Muscle of leg (tissue), 11 donors: ENCODE data around the gene BCAS4. TPM values are rescaled to one million over a fixed set of nuclear protein-coding genes. Genes with fewer than 3 reads are reported as not detected.

Experiments
- DNase-seq: peaks from one replicate; pipeline ENCODE4 v3.0.0; 2013
- H3K27ac ChIP-seq: one replicate; pipeline ENCODE4 v1.5.1; 2013; ENCODE audit warnings: mild to moderate bottlenecking, low read length, control low read depth
- H3K27me3 ChIP-seq: one replicate; pipeline ENCODE4 v1.6.1; 2013; ENCODE audit warnings: low read length; ENCODE audit not compliant: control insufficient read depth, insufficient read depth
- H3K36me3 ChIP-seq: one replicate; pipeline ENCODE4 v1.6.1; 2013; ENCODE audit warnings: low read length; ENCODE audit not compliant: control insufficient read depth, insufficient read depth
- H3K4me1 ChIP-seq: one replicate; pipeline ENCODE4 v1.6.1; 2013; ENCODE audit warnings: low read length; ENCODE audit not compliant: control insufficient read depth, insufficient read depth
- H3K4me3 ChIP-seq: one replicate; pipeline ENCODE4 v1.5.1; 2013; ENCODE audit warnings: low read length, control low read depth
- H3K9me3 ChIP-seq: replicated peaks from 2 replicates; pipeline ENCODE4 v1.6.1; 2013; ENCODE audit warnings: low read depth, low read length; ENCODE audit not compliant: control insufficient read depth
- WGBS: methylation state at CpG from one replicate; pipeline ENCODE4 v1.1.5; 2013; ENCODE audit warnings: missing lambda C conversion rate; ENCODE audit not compliant: insufficient coverage; 5-methylcytosine and 5-hydroxymethylcytosine counted together
- polyA plus RNA-seq, 8 donors: library from polyadenylated mRNA; unstranded; fragments of 120-200 nt; gene quantifications; one replicate each; pipeline versions ENCODE4 v1.2.1 to v1.2.3, GENCODE V29; 2013; ENCODE audit warnings: inconsistent platforms in 1 of 8, low replicate concordance in 1 of 8; ENCODE audit not compliant: insufficient read length in 8 of 8, insufficient read depth in 1 of 8
- total RNA-seq: library from RNA; stranded (reverse); fragments of 120-200 nt; gene quantifications from one replicate; pipeline ENCODE4 v1.2.4, GENCODE V29; 2013

Gene BCAS4
- total and polyA plus RNA-seq, 9 donors = 3.4 to 5.8 (median 4.0) TPM

DNA sequence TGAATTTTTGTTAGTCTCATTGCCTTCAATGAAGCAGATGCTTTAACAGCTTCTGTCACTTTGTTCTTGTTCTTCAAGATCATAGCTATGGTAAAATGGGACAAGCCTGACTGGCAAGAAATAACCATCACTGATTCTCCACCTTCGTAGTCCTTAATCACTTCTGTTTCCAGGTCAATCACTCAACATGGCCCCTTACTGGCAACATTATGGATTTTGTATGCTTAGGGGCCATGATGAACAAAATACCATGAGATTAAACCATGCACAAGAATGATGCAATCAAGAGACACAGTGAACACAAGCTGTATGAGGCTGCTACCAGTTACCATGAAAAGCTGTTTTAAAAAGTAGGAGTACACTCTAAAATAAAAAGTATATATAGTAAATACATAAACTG lies 103.6 kb downstream of the BCAS4 start:
- H3K9me3 ChIP-seq = no peaks in the 10 kb centered on the region
- H3K27ac ChIP-seq = no peak overlapping the region
- no peaks in the 10 kb centered on the region for H3K4me1 ChIP-seq
- no peak overlapping the region for H3K4me3 ChIP-seq
- WGBS = no CpG with 5 or more reads among the region's 1 CpG
- no peak for DNase-seq
- H3K36me3 ChIP-seq = peaks cover 60% of the 10 kb centered on the region
- no peaks in the 10 kb centered on the region for H3K27me3 ChIP-seq

DNA sequence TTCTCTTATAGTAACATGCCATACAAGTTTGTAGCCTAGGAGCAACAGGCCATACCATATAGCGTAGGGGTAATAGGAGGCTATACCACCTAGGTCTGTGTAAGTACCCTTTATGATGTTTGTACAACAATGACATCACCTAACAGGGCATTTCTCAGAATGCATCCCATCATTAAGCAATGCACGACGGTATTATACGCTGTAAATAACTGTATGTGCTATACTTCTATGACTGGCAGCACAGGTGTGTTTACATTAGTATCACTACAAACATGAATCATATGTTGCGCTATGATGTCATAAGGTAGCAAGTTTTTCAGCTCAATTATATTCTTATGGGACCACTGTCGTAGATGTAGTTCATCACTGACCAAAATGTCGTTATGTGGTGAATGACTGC lies 105.4 kb downstream of the BCAS4 start:
- Histone ChIP-seq H3K36me3 (peaks cover 53% of the 10 kb centered on the region), H3K27me3 (no peaks in the 10 kb centered on the region), H3K4me3 (no peak overlapping the region), H3K4me1 (no peaks in the 10 kb centered on the region), H3K9me3 (no peaks in the 10 kb centered on the region), H3K27ac (no peak overlapping the region)
- DNase-seq = no peak
- WGBS = 100% methylated on average over 1 of the region's 7 CpGs

DNA sequence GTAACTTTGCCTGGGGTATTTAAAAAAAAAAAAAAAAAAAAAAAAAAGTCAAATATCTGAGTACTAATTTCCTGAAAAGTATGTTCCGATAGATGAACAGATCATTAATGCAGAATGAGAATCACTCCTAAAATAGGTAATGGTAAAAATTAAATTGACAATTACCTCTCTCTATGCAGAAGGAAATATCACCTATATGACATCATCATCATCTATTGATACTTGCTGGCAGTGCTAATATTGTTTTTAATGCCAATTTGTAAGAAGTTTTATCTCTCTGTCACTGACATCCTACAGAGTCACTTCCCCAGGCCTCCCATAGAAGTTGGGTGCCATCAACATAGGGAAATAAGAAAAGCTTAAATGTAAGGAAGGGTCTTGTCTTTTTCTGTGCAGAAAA lies 106.4 kb downstream of the BCAS4 start:
- Histone ChIP-seq H3K27me3 (no peaks in the 10 kb centered on the region), H3K4me3 (no peak overlapping the region), H3K27ac (no peak overlapping the region), H3K9me3 (no peaks in the 10 kb centered on the region), H3K4me1 (no peaks in the 10 kb centered on the region), H3K36me3 (peaks cover 49% of the 10 kb centered on the region)
- DNase-seq = no peak
- no CpG with 5 or more reads among the region's 1 CpG for WGBS

DNA sequence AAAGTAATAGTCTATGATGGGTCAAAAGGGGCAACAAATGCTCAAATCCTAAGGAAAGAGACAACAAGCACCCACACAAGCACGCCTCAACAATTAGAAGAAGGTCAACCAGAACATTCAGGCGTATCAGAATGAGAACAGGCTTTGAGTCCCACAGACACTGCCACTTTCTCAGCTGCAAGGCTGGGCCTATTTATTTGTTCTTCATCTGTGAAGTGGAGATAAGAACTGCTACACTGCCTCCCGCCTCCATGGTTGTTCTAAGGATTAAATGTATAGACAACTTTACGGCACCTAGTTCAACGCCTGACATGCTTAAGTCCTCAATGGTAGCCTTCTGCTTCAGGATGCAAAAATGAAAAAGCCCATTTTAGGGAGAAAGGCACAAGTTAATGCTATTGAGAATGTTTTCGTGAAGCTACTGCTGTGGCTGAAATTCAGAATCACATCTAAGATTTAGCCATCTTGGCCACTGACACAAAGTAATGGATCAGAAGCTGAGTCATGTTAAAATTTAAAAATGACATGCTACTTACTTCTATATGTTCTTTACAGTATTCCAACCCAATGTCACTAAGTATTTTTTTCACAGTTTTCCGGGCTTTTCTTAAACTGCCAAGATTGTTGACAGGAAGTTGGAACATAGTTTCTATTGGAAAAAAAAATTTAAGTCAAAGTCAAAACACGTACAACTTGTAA lies 108.6 kb downstream of the BCAS4 start:
- Histone ChIP-seq H3K27ac (no peak overlapping the region), H3K27me3 (no peaks in the 10 kb centered on the region), H3K9me3 (no peaks in the 10 kb centered on the region), H3K4me3 (no peak overlapping the region), H3K4me1 (no peaks in the 10 kb centered on the region), H3K36me3 (peaks cover 40% of the 10 kb centered on the region)
- no peak for DNase-seq
- 78% methylated on average over 3 of the region's 8 CpGs for WGBS

DNA sequence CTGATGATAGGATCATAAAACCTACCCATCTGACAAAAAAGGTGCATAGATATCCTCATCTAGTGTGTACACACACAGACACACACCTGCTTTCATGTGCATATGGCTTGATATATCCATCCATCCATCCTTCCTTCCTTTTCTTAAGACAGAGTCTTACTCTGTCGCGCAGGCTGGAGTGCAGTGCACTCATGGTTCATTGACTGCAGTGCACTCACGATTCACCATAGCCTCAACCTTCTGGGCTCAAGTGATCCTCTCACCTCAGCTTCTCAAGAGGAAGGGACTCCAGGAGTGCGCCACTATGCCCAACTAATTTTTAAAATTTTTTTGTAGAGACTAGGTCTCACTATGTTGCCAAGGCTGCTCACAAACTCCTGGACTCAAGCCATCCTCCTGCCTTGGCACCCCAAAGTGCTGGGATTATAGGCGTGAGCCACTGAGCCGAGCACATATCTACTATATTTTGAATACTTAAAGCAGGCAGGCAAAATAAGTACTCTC lies 109.3 kb downstream of the BCAS4 start:
- Histone ChIP-seq H3K27ac (no peak overlapping the region), H3K27me3 (no peaks in the 10 kb centered on the region), H3K9me3 (no peaks in the 10 kb centered on the region), H3K4me3 (no peak overlapping the region), H3K4me1 (no peaks in the 10 kb centered on the region), H3K36me3 (peaks cover 40% of the 10 kb centered on the region)
- WGBS = 69% methylated on average over 3 of the region's 6 CpGs
- DNase-seq = no peak

DNA sequence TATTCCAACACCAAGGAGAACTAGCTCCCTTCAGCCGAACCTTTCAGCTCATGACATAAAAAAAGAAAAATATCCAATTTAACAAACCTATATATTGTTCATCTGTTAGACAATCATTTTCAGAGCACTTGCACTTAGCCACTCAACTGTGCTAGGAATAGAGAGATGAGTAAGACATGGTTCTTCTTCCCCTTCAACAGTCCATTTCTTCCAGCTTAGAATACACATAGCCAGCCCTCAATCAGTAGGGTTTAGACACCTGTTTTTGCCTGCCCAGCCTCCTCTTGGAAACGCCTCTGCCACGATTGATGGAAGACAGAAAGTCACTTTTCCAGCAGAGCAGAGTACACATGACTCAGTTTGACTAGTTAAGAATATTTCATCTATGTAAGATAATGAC lies 114.6 kb downstream of the BCAS4 start:
- Histone ChIP-seq H3K27me3 (no peaks in the 10 kb centered on the region), H3K4me1 (no peaks in the 10 kb centered on the region)
- no CpG with 5 or more reads among the region's 3 CpGs for WGBS

DNA sequence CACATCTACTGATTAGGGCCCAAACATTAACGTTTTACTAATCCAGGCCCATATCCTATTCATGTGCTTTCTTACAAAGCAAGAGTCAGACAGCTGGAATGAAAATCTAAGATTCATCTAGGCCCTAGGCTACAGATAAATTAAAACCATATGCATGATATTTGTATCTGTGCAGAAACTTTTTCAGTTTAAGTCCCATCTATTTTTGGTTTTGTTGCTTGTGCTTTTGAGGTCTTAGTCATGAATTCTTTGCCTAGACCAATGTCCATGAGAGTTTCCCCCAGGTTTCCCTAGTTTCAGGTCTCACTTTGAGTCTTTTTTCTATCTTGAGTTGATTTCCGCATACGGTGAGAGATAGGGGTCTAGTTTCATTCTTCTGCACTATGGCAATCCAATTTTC lies 116.2 kb downstream of the BCAS4 start:
- no peak overlapping the region for H3K4me3 ChIP-seq
- no peaks in the 10 kb centered on the region for H3K27me3 ChIP-seq
- no peak overlapping the region for H3K27ac ChIP-seq
- H3K4me1 ChIP-seq = peaks cover 2% of the 10 kb centered on the region
- no peaks in the 10 kb centered on the region for H3K9me3 ChIP-seq
- no CpG with 5 or more reads among the region's 3 CpGs for WGBS
- peaks cover 9% of the 10 kb centered on the region for H3K36me3 ChIP-seq
- DNase-seq = peak; percentile 61

More for the DNA sequence above, 114.6 kb downstream of the BCAS4 start:
- DNase-seq = no peak
- Histone ChIP-seq H3K27ac (no peak overlapping the region), H3K9me3 (no peaks in the 10 kb centered on the region), H3K36me3 (peaks cover 9% of the 10 kb centered on the region), H3K4me3 (no peak overlapping the region)

DNA sequence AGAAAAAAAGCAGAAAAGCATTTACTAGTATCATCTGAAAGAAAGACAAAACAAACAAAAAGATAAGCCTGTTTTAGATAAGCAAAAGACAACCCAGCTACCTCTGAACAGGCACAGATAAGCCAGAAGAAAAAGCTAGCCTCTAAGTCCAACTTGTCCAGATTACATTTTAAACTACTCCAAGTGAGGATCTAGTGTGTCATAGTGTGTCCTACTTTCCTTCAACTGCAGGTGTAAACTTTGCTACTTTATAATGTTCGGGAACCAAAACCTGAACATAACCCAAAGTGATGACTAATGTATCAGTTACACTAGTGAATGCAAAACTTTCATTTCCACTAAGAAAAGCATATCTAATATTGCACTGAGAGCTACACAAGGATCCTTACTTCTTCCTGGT lies 116.9 kb downstream of the BCAS4 start:
- H3K27ac ChIP-seq = no peak overlapping the region
- H3K4me1 ChIP-seq = peaks cover 5% of the 10 kb centered on the region
- no CpG with 5 or more reads among the region's 1 CpG for WGBS
- H3K9me3 ChIP-seq = no peaks in the 10 kb centered on the region
- H3K4me3 ChIP-seq = no peak overlapping the region
- DNase-seq = no peak
- H3K27me3 ChIP-seq = no peaks in the 10 kb centered on the region
- peaks cover 9% of the 10 kb centered on the region for H3K36me3 ChIP-seq

DNA sequence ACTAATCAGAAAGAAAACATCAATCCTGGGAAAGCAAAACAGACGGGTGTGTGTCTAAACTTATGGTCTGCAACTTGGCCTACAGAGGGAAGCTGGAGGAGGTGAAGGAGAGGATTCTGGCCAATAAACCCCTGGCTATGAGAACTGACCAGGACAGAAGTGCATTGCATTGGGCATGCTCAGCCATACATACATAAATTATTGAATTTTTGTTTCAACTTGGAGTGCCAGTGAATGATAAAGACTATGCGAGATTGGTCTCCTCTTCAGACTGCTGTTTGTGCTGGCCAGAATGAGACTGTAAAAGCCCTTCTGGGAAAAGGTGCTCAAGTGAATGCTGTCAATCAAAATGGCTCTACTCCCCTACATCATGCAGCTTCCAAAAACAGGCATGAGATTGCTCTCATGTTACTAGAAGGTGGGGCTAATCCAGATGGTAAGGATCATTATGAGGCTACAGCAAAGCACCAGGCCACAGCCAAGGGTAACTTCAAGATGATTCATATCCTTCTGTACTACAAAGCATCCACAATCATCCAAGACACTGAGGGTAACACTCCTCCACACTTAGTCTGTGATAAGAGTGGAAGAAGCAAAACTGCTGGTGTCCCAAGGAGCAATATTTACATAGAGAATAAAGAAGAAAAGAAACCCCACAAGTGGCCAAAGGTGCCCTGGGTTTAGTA lies 119.0 kb downstream of the BCAS4 start:
- H3K4me3 ChIP-seq = no peak overlapping the region
- DNase-seq = no peak
- peaks cover 7% of the 10 kb centered on the region for H3K4me1 ChIP-seq
- no peaks in the 10 kb centered on the region for H3K9me3 ChIP-seq
- no peak overlapping the region for H3K27ac ChIP-seq
- WGBS = no CpG with 5 or more reads among the region's 2 CpGs
- H3K27me3 ChIP-seq = no peaks in the 10 kb centered on the region
- H3K36me3 ChIP-seq = peaks cover 4% of the 10 kb centered on the region

DNA sequence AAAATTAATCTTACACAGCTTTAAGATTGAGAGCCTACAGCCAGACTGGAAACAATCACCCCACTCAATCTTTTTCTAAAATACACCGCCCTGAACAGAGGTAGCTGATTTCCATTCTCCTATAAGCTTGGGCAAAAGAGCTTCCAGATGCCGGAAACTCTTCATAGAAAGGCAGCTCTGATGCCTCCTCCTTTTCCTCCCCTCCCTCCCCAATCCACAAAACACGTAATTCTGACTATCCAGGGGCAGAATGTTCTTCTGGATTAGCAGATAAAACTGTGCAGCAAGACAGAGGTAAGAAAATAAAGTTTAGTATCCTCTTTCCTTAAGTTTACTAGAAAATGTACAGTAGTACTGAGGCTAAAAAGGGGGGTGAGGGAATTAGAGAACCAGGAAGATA lies 120.6 kb downstream of the BCAS4 start:
- Histone ChIP-seq H3K27ac (no peak overlapping the region), H3K27me3 (no peaks in the 10 kb centered on the region), H3K4me1 (peaks cover 7% of the 10 kb centered on the region), H3K36me3 (peaks cover 9% of the 10 kb centered on the region), H3K9me3 (no peaks in the 10 kb centered on the region), H3K4me3 (no peak overlapping the region)
- 27% methylated on average over 2 of the region's 3 CpGs for WGBS
- DNase-seq = peak; percentile 37
